ENCODE data around the gene ATP5IF1. TPM values are rescaled to one million over a fixed set of nuclear protein-coding genes. Genes with fewer than 3 reads are reported as not detected.

The ATP5IF1 gene
- polyA plus RNA-seq, 3 donors: 283 to 352 (median 321) TPM

- no peak for DNase-seq (ENCODE audit: extremely low read depth in 1 of 11, low read depth in 9 of 11, low spot score in 4 of 11)
Measured at GRCh38 chr1:28249013-28249865, 13.3 kb downstream of the ATP5IF1 start.

GRCh38 chr1:28249866-28250295 lies 14.0 kb downstream of the ATP5IF1 start:
- DNase-seq (ENCODE audit: extremely low read depth in 1 of 11, low read depth in 9 of 11, low spot score in 4 of 11): no peak

GRCh38 chr1:28256197-28256827 lies 20.4 kb downstream of the ATP5IF1 start:
- DNase-seq (ENCODE audit: extremely low read depth in 1 of 11, low read depth in 9 of 11, low spot score in 4 of 11): no peak

GRCh38 chr1:28257736-28258135 lies 21.8 kb downstream of the ATP5IF1 start:
- no peak for DNase-seq (ENCODE audit: extremely low read depth in 1 of 11, low read depth in 9 of 11, low spot score in 4 of 11)

- no peak for DNase-seq (ENCODE audit: extremely low read depth in 1 of 11, low read depth in 9 of 11, low spot score in 4 of 11)
Measured at GRCh38 chr1:28258628-28259251, 22.8 kb downstream of the ATP5IF1 start.

GRCh38 chr1:28259252-28259933 lies 23.5 kb downstream of the ATP5IF1 start, which contains the start of gene SESN2:
TSS of gene SESN2 (plus strand) at chr1:28259518. CDS start at chr1:28259848, 330 bp downstream.
- peak; percentile 92 to 99 (median 97) for DNase-seq (ENCODE audit: extremely low read depth in 1 of 11, low read depth in 9 of 11, low spot score in 4 of 11)

GRCh38 chr1:28259934-28260802 lies 24.2 kb downstream of the ATP5IF1 start:
- peak in 8 of 11 donors; percentile 75 to 84 (median 78) for DNase-seq (ENCODE audit: extremely low read depth in 1 of 11, low read depth in 9 of 11, low spot score in 4 of 11)

- DNase-seq (ENCODE audit: extremely low read depth in 1 of 11, low read depth in 9 of 11, low spot score in 4 of 11): no peak
Measured at GRCh38 chr1:28260803-28261174, 24.9 kb downstream of the ATP5IF1 start.

- DNase-seq (ENCODE audit: extremely low read depth in 1 of 11, low read depth in 9 of 11, low spot score in 4 of 11): no peak
Measured at GRCh38 chr1:28264897-28265296, 29.0 kb downstream of the ATP5IF1 start.

- no peak for DNase-seq (ENCODE audit: extremely low read depth in 1 of 11, low read depth in 9 of 11, low spot score in 4 of 11)
Measured at GRCh38 chr1:28265577-28265976, 29.7 kb downstream of the ATP5IF1 start.

GRCh38 chr1:28266920-28267322 lies 31.0 kb downstream of the ATP5IF1 start:
- DNase-seq (ENCODE audit: extremely low read depth in 1 of 11, low read depth in 9 of 11, low spot score in 4 of 11): no peak

- DNase-seq (ENCODE audit: extremely low read depth in 1 of 11, low read depth in 9 of 11, low spot score in 4 of 11): no peak
Measured at GRCh38 chr1:28267633-28268032, 31.7 kb downstream of the ATP5IF1 start.

GRCh38 chr1:28269529-28269928 lies 33.6 kb downstream of the ATP5IF1 start:
- DNase-seq (ENCODE audit: extremely low read depth in 1 of 11, low read depth in 9 of 11, low spot score in 4 of 11): no peak

GRCh38 chr1:28272215-28272852 lies 36.4 kb downstream of the ATP5IF1 start:
- DNase-seq (ENCODE audit: extremely low read depth in 1 of 11, low read depth in 9 of 11, low spot score in 4 of 11): no peak

- no peak for DNase-seq (ENCODE audit: extremely low read depth in 1 of 11, low read depth in 9 of 11, low spot score in 4 of 11)
Measured at GRCh38 chr1:28273216-28273860, 37.4 kb downstream of the ATP5IF1 start.

GRCh38 chr1:28278763-28279162 lies 42.8 kb downstream of the ATP5IF1 start:
- no peak for DNase-seq (ENCODE audit: extremely low read depth in 1 of 11, low read depth in 9 of 11, low spot score in 4 of 11)

- DNase-seq (ENCODE audit: extremely low read depth in 1 of 11, low read depth in 9 of 11, low spot score in 4 of 11): no peak
Measured at GRCh38 chr1:28279721-28280120, 43.8 kb downstream of the ATP5IF1 start.

- DNase-seq (ENCODE audit: extremely low read depth in 1 of 11, low read depth in 9 of 11, low spot score in 4 of 11): no peak
Measured at GRCh38 chr1:28280501-28280900, 44.6 kb downstream of the ATP5IF1 start.

Data from renal cortex interstitium (tissue), 11 donors.